Activated naive CD4-positive, alpha-beta T cell treated with anti-CD3 and anti-CD28 coated beads for 36 hours (primary cell): Measurements from ENCODE around the gene PDC. TPM values are rescaled to one million over a fixed set of nuclear protein-coding genes. Genes with fewer than 3 reads are reported as not detected.

Source experiments
- CTCF ChIA-PET: fragments of 350-600 bp; sonication (Branson Sonifier 250); formaldehyde crosslinking; loops from one replicate; lab custom pipeline; 2021; ENCODE audit warnings: antibody characterized with exemption; lab: Charles Lee
- DNase-seq: peaks from one replicate; pipeline ENCODE4 v3.0.0-alpha.2; 2020
- H3K27ac Mint-ChIP-seq: one replicate; pipeline ENCODE4 v1.8.0; 2021; ENCODE audit warnings: mild to moderate bottlenecking, mixed read lengths
- H3K27me3 Mint-ChIP-seq: one replicate; pipeline ENCODE4 v1.8.0; 2021; ENCODE audit warnings: low read depth, mixed read lengths
- H3K36me3 Mint-ChIP-seq: one replicate; pipeline ENCODE4 v1.8.0; 2021; ENCODE audit warnings: low read depth, mixed read lengths
- H3K4me1 Mint-ChIP-seq: one replicate; pipeline ENCODE4 v1.8.0; 2021; ENCODE audit warnings: low read depth, mixed read lengths
- H3K4me3 Mint-ChIP-seq: one replicate; pipeline ENCODE4 v1.8.0; 2021; ENCODE audit warnings: mild to moderate bottlenecking, moderate library complexity, mixed read lengths
- H3K9me3 Mint-ChIP-seq: one replicate; pipeline ENCODE4 v1.8.0; 2021; ENCODE audit warnings: mixed read lengths
- intact Hi-C: fragments of 100-400 bp; cut with micrococcal nuclease; formaldehyde crosslinking; loops from one replicate; pipeline ENCODE4 v1.15.1; 2023
- total RNA-seq, 2 experiments: library from RNA; stranded (reverse); gene quantifications; one replicate each; pipeline ENCODE4 v1.2.3, GENCODE V29; 2021

Gene PDC
- total RNA-seq, result not detected

DNA sequence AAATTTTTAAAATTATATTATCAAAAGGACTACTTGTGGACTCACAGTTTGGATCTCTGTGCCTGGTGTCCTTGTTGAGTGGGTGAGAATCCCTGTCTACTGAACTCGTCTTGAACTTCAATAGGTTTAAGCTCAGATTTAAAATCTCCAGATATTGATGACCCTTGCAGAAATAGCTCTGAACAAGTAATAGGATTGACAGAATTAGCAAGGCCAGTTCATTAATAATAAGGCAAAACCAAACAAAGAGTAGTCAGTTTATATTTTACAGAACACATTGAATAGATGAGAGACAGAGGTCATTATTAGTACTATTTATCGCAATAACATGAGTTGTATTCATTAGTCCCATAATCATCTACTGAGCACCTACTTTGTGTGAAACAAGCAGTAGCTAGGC, at the start of gene PDC:
Gene PDC (minus strand): TSS at position 101 of the 400 bp plus-strand sequence. CDS start 11,655 bp downstream, outside the sequence.
- intact Hi-C loops, result no loop called here
- CTCF ChIA-PET, result no interaction called here
- Mint-ChIP-seq H3K4me3 (no peak within 1 kb of the TSS), H3K36me3 (no peaks in the 10 kb centered on the region), H3K9me3 (no peaks in the 10 kb centered on the region), H3K27me3 (no peaks in the 10 kb centered on the region), H3K27ac (no peak within 1 kb of the TSS), H3K4me1 (no peaks in the 10 kb centered on the region)
- DNase-seq, result no peak

DNA sequence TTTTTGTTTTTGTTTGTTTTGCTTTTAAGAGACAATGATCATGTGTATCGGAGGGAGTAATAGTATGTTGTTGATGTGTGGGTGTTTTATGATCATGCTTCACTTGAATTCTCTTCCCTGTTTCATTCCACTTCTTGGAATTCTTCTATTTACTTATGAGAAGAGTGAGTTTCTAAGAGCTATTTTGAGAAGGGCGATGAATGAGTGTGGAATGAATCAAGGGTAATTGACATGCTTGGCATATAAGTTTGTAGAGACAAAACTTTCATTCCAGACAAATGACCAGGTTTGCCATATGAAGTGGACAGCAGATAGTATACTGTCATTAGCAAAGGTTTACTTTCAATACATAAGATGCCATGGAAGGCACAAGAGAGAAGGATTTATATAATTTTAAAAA, 42.3 kb upstream of the PDC start:
- intact Hi-C loops, result no loop called here
- no peaks in the 10 kb centered on the region for H3K4me1 Mint-ChIP-seq
- CTCF ChIA-PET, result no interaction called here
- H3K9me3 Mint-ChIP-seq, result peaks cover 16% of the 10 kb centered on the region
- no peak overlapping the region for H3K27ac Mint-ChIP-seq
- H3K36me3 Mint-ChIP-seq, result peaks cover 5% of the 10 kb centered on the region
- no peaks in the 10 kb centered on the region for H3K27me3 Mint-ChIP-seq
- H3K4me3 Mint-ChIP-seq, result no peak overlapping the region
- DNase-seq, result no peak

DNA sequence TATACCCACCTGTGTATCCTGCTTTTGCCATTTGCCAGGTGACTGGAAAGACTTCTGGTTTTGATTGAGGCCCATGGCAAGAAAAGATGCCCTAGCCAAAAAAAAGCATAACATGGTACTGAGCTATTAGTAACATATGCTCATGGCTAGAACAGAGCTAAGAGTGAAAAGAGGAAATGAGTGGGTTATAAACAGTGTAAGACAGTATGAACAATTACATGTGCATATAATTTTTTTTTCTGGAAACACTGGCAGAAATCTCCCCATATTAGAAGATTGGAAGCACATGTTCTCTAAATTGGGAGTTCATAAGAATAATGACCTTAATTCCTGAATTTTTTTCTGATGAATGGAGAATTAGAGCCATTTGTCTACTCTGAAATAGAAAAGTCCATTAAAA, 41.2 kb upstream of the PDC start:
- Mint-ChIP-seq H3K27me3 (no peaks in the 10 kb centered on the region), H3K4me1 (no peaks in the 10 kb centered on the region), H3K4me3 (no peak overlapping the region), H3K36me3 (peaks cover 5% of the 10 kb centered on the region), H3K9me3 (peaks cover 13% of the 10 kb centered on the region), H3K27ac (no peak overlapping the region)
- CTCF ChIA-PET, result interaction anchor here (0.5 kb wide), 1 partner anchor 91 kb away, joined by 7 read pairs; no protein-coding TSS in a partner anchor
- intact Hi-C loops, result no loop called here
- DNase-seq, result no peak

DNA sequence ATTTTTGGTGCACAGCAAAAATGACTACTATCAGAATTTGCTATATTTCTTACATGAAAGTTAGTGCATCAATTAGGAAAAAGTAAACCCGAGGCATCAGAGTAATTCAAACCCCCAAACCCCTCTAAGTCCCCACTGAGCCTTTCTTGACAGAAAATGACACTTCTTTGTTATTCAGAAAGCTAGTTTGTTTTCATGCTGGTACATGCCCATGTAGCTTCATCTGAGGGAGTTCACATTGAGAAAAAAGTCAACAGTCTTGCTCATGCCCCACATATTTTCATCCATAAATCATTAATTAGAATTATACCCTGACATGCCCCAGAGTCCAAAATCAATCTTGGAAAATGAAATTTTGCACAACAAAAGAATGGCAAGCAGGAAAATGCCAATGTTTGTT, 39.9 kb upstream of the PDC start:
- Mint-ChIP-seq H3K4me1 (no peaks in the 10 kb centered on the region), H3K36me3 (no peaks in the 10 kb centered on the region), H3K27me3 (no peaks in the 10 kb centered on the region), H3K9me3 (peaks cover 7% of the 10 kb centered on the region), H3K4me3 (no peak overlapping the region), H3K27ac (no peak overlapping the region)
- intact Hi-C loops, result no loop called here
- CTCF ChIA-PET, result no interaction called here
- no peak for DNase-seq

DNA sequence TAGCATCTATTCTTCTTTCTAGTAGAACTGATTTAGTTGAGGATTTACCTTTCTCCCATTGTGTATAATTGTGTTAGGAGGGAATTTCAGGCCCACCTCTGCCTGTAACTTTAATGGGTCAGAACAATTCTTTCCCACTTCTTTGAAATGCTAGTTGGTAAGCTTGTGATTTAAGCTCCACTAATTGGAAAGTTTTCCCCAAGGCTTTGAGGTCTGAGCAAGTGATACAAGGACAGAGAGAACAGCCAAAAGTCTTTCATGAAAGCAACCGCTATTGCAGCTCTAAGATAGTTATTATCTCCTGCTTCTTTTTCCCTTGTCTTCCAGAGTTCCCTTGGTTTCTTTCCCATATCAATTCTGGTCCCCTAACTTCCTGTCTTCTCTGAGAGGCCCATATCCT, 38.7 kb upstream of the PDC start:
- Mint-ChIP-seq H3K4me1 (no peaks in the 10 kb centered on the region), H3K27ac (no peak overlapping the region), H3K36me3 (no peaks in the 10 kb centered on the region), H3K4me3 (no peak overlapping the region), H3K27me3 (no peaks in the 10 kb centered on the region), H3K9me3 (no peaks in the 10 kb centered on the region)
- CTCF ChIA-PET, result no interaction called here
- intact Hi-C loops, result no loop called here
- no peak for DNase-seq

DNA sequence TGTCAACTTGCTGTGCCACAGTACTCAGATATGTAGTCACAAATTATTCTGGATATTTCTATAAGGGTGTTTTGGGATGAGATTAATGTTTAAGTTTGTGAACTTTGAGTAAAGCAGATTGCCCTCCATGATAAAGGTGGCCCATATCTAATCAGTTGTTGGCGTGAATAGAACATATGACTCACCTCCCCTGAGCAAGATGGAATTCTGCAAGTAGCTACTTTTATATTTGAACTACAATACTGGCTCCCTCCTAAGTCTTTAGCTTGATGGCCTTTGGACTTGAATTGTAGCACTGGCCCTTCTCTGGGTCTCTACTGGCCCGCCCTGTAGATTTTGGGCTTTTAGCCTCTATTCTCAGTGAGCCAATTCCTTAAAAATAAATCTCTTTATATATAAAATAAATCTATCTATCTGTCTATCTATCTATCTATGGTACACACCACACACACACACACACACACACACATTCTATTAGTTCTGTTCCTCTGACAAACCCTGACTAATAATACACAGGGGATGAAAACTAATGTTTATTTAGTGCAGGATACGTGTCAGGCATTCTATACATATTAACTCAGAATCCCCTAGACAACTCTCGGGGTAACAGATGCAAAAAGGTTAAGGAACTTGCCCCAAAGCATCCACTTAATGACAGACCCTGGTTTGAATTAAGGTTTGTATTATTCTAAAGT, 37.9 kb upstream of the PDC start:
- intact Hi-C loops, result no loop called here
- no peaks in the 10 kb centered on the region for H3K36me3 Mint-ChIP-seq
- no peak overlapping the region for H3K4me3 Mint-ChIP-seq
- no peaks in the 10 kb centered on the region for H3K27me3 Mint-ChIP-seq
- no peaks in the 10 kb centered on the region for H3K9me3 Mint-ChIP-seq
- H3K27ac Mint-ChIP-seq, result no peak overlapping the region
- no peak for DNase-seq
- CTCF ChIA-PET, result no interaction called here
- H3K4me1 Mint-ChIP-seq, result no peaks in the 10 kb centered on the region

DNA sequence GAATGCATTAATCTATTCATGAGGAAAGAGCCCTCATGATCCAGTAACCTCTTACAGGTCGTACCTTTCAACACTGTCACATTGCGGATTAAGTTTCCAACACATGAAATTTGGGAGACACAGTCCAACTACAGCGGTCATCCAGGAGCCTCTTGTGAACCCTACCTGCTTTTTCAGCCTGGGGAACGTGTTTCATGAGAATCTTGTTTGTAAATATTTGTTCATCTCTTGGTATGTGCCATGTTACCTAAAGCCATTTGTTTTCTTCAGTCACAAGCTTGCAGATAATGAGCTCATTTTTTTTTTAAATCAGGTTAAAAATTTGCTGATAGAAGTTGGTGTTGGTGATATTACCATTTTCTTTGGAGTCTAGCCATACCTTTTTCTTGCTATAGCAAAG, 37.2 kb upstream of the PDC start:
- Mint-ChIP-seq H3K27ac (no peak overlapping the region), H3K9me3 (no peaks in the 10 kb centered on the region), H3K36me3 (no peaks in the 10 kb centered on the region), H3K27me3 (no peaks in the 10 kb centered on the region), H3K4me1 (no peaks in the 10 kb centered on the region), H3K4me3 (no peak overlapping the region)
- intact Hi-C loops, result no loop called here
- CTCF ChIA-PET, result interaction anchor here (1.7 kb wide), 1 partner anchor 16 kb away, joined by 3 read pairs; no protein-coding TSS in a partner anchor
- no peak for DNase-seq

DNA sequence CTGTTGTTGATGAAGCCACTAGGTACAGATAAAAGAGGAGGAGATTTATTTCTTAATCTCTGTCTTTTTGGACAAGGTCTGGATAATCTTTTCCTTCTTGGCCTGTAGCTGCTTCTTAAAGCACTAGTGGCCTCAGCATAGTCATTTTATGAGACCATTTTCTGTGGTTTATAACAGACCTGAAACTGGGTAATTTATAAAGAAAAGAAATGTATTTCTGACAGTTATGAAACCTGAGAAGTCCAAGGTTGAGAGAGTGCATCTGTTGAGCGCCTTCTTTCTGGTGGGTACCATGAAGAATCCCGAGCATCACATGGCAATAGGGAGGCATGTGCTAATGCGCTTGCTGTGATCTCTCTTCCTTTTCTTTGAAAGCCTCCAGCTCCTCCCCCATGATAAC, 36.7 kb upstream of the PDC start:
- CTCF ChIA-PET, result interaction anchor here (1.7 kb wide), 1 partner anchor 15 kb away, joined by 3 read pairs; no protein-coding TSS in a partner anchor
- no peak for DNase-seq
- H3K27me3 Mint-ChIP-seq, result no peaks in the 10 kb centered on the region
- H3K4me1 Mint-ChIP-seq, result no peaks in the 10 kb centered on the region
- H3K4me3 Mint-ChIP-seq, result no peak overlapping the region
- no peak overlapping the region for H3K27ac Mint-ChIP-seq
- no peaks in the 10 kb centered on the region for H3K36me3 Mint-ChIP-seq
- H3K9me3 Mint-ChIP-seq, result no peaks in the 10 kb centered on the region
- intact Hi-C loops, result no loop called here

DNA sequence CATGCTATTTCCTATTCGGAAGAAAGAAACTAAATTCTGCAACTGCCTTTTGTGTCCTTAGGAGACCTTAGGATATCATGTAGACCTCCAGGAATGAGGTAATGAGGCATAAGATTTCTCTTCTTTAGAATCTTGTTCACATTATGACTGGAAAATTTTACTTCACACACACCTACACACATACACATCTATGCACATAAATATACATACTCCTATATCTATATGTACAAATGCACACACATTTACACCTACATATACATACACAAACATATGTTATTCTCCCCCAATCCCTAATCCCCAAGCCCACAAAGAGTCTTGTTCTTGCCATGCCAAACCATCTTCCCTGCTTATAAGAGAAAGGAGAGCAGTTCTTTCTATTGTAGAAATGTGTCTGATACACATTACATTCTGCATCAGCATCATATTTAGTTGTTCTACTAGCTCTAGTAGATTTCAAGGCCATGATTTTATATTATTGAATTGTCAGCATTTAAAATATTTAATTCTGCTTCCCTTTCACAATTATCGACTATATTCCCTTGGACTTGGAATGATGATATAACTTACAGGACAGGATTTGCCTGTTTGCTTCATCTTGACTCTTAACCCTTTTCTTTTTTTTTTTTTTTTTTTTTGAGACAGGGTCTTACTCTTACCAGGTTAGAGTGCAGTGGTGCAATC, 35.4 kb upstream of the PDC start:
- Mint-ChIP-seq H3K27me3 (no peaks in the 10 kb centered on the region), H3K9me3 (no peaks in the 10 kb centered on the region), H3K4me1 (no peaks in the 10 kb centered on the region), H3K36me3 (no peaks in the 10 kb centered on the region), H3K4me3 (no peak overlapping the region), H3K27ac (no peak overlapping the region)
- DNase-seq, result no peak
- intact Hi-C loops, result no loop called here
- CTCF ChIA-PET, result interaction anchor here (0.7 to 1.7 kb wide), 2 partner anchors 14 to 477 kb away, joined by 3 to 4 read pairs; no protein-coding TSS in a partner anchor

DNA sequence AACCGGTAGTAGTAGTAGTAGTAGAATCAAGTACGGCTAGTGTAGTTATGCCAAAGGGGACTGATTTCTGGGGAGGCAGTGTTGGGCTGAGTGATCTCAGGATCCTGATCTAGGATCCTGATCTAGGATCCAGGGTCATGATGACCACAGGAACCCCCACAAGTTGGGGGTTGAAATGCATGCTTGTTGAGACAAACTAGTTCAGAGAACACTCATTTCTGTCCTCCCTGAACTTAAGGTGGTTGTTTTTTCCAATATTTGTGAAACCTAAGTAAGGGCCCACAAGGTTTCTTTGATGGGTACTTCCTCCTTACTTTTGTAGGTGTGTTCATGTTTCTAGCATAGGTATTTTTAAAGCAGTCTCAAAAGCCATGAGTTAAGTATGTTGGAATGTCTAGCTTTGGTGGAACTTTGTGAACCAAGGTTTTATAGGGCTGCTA, 33.9 kb upstream of the PDC start:
- intact Hi-C loops, result no loop called here
- DNase-seq, result no peak
- no peaks in the 10 kb centered on the region for H3K27me3 Mint-ChIP-seq
- no peaks in the 10 kb centered on the region for H3K36me3 Mint-ChIP-seq
- H3K27ac Mint-ChIP-seq, result no peak overlapping the region
- no peaks in the 10 kb centered on the region for H3K4me1 Mint-ChIP-seq
- no peak overlapping the region for H3K4me3 Mint-ChIP-seq
- no peaks in the 10 kb centered on the region for H3K9me3 Mint-ChIP-seq
- CTCF ChIA-PET, result no interaction called here

DNA sequence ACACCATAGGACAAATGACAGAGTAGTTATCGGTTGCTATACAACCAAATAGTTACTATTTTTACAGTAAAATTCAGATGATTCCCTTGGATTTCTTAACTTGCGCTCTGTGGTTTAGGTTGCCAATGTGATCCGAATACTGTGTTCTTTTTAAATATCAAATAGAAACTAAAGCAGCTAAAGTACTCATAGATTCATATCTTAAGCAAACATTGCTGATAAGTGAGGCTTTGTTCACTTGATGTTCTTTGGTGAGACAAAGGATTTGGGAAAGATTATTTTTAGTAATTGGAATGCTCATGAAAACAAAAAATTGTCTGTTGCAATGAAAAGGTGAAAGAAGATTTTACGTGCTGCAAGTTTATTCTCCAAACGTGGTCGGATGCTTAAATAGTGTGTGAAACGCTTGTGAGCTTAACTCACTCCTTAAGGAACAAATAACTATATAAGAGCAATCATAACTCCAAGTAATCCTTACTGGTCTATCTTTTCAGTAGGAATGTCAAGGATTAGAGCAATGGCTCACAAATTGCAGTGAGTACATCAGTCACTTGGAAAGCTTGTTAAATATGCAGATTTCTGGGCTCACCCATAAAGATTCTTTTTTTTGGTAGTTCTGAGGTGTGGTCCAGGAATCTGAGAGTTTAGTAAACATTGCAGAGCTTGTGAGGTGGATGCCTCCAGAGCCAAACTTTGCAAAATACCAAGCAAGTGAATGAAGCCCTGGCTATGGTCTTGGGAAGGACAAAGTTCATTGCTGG, 31.8 kb upstream of the PDC start:
- intact Hi-C loops, result no loop called here
- Mint-ChIP-seq H3K4me3 (no peak overlapping the region), H3K36me3 (no peaks in the 10 kb centered on the region), H3K27ac (no peak overlapping the region), H3K9me3 (no peaks in the 10 kb centered on the region), H3K4me1 (no peaks in the 10 kb centered on the region), H3K27me3 (no peaks in the 10 kb centered on the region)
- DNase-seq, result no peak
- CTCF ChIA-PET, result interaction anchor here (0.7 kb wide), 1 partner anchor 48 kb away, joined by 6 read pairs; no protein-coding TSS in a partner anchor

DNA sequence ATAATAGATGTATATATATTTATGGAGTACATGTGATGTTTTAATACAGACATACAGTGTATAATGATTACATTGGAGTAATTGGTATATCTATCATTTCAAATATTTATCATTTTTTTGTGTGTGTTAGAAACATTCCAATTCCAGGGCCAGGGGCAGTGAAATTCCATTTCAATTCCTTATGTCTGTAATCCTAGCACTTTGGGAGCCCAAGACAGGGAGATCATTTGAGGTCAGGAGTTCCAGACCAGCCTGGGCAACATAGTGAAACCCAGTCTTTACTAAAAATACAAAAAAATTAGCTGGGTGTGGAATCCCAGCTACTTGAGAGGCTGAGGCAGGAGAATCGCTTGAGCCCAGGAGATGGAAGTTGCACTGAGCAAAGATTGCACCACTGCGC, 30.4 kb upstream of the PDC start:
- H3K36me3 Mint-ChIP-seq, result no peaks in the 10 kb centered on the region
- H3K27ac Mint-ChIP-seq, result no peak overlapping the region
- no peaks in the 10 kb centered on the region for H3K27me3 Mint-ChIP-seq
- no peaks in the 10 kb centered on the region for H3K4me1 Mint-ChIP-seq
- CTCF ChIA-PET, result no interaction called here
- H3K9me3 Mint-ChIP-seq, result no peaks in the 10 kb centered on the region
- no peak overlapping the region for H3K4me3 Mint-ChIP-seq
- DNase-seq, result no peak
- intact Hi-C loops, result no loop called here
